Breast epithelium (tissue), 3 donors: ENCODE results near the gene OGA.

Experiments used
- CTCF ChIP-seq, 3 donors: fragments of 450-650 bp; IDR thresholded peaks; one replicate each; pipeline ENCODE4 v1.5.1; 2016 to 2017; ENCODE audit warnings: antibody characterized with exemption in 3 of 3, mild to moderate bottlenecking in 3 of 3, moderate library complexity in 3 of 3
- POLR2A ChIP-seq: fragments of 450-650 bp; IDR thresholded peaks from one replicate; pipeline ENCODE4 v1.6.1; 2016; ENCODE audit warnings: antibody characterized with exemption, mild to moderate bottlenecking, moderate library complexity
- POLR2AphosphoS5 ChIP-seq, 3 donors: sonication (generic); formaldehyde crosslinking; IDR thresholded peaks; one replicate each; pipeline ENCODE4 v1.6.1; 2017; ENCODE audit warnings: antibody characterized with exemption in 3 of 3

- TF ChIP-seq POLR2A: no peak
- no peak for TF ChIP-seq CTCF (IDR thresholded peaks at IDR 0.05)
- no peak for TF ChIP-seq POLR2AphosphoS5 (IDR thresholded peaks at IDR 0.05)
Observed at GRCh38 chr10:101766306-101766705, 51.9 kb downstream of the OGA start.
